ENCODE results near the gene SLC4A2. TPM values are rescaled to one million over a fixed set of nuclear protein-coding genes. Genes with fewer than 3 reads are reported as not detected.
A peak's percentile ranks its signal among the peaks of the same experiment; 100 is the strongest.

The SLC4A2 gene
- total RNA-seq, 1 donor from 2014 or later = 516 TPM

GRCh38 chr7:151110941-151111645, 51.7 kb downstream of the SLC4A2 start:
- DNase-seq (ENCODE audit: low read depth) = peak; percentile 84

GRCh38 chr7:151113344-151114150, 54.2 kb downstream of the SLC4A2 start:
- DNase-seq (ENCODE audit: low read depth) = peak; percentile 87

GRCh38 chr7:151114151-151115090, 55.0 kb downstream of the SLC4A2 start:
- no peak for DNase-seq (ENCODE audit: low read depth)

- no peak for DNase-seq (ENCODE audit: low read depth)
These were observed 55.9 kb downstream of the SLC4A2 start for GRCh38 chr7:151115121-151115835.

- DNase-seq (ENCODE audit: low read depth) = peak; percentile 38
These were observed 56.5 kb downstream of the SLC4A2 start for GRCh38 chr7:151115836-151116418.

GRCh38 chr7:151116603-151117440, 57.4 kb downstream of the SLC4A2 start:
- DNase-seq (ENCODE audit: low read depth) = no peak

GRCh38 chr7:151117565-151117964, 58.2 kb downstream of the SLC4A2 start:
- no peak for DNase-seq (ENCODE audit: low read depth)

GRCh38 chr7:151118108-151119054, 59.0 kb downstream of the SLC4A2 start:
- no peak for DNase-seq (ENCODE audit: low read depth)

GRCh38 chr7:151119055-151119415, 59.6 kb downstream of the SLC4A2 start:
- no peak for DNase-seq (ENCODE audit: low read depth)

- no peak for DNase-seq (ENCODE audit: low read depth)
These were observed 60.5 kb downstream of the SLC4A2 start for GRCh38 chr7:151119902-151120301.

- DNase-seq (ENCODE audit: low read depth) = no peak
These were observed 61.5 kb downstream of the SLC4A2 start for GRCh38 chr7:151120896-151121295.

GRCh38 chr7:151121380-151122170, 62.2 kb downstream of the SLC4A2 start:
- no peak for DNase-seq (ENCODE audit: low read depth)

GRCh38 chr7:151122276-151122675, 62.9 kb downstream of the SLC4A2 start:
- no peak for DNase-seq (ENCODE audit: low read depth)

GRCh38 chr7:151122796-151123157, 63.4 kb downstream of the SLC4A2 start:
- DNase-seq (ENCODE audit: low read depth) = no peak

- no peak for DNase-seq (ENCODE audit: low read depth)
These were observed 63.9 kb downstream of the SLC4A2 start for GRCh38 chr7:151123158-151123821.

- peak; percentile 79 for DNase-seq (ENCODE audit: low read depth)
These were observed 64.6 kb downstream of the SLC4A2 start for GRCh38 chr7:151123822-151124464.

GRCh38 chr7:151124481-151124880, 65.1 kb downstream of the SLC4A2 start:
- DNase-seq (ENCODE audit: low read depth) = no peak

Data from myocyte (in vitro differentiated cells).